Fibroblast of gingiva (primary cell): Measurements from ENCODE around the gene GTPBP4.
"Not testable (repeated sequence)": the region's sequence is repeated elsewhere in the genome, so short reads cannot be mapped to it uniquely, and the experiment has no call there.

Experiments used
- DNase-seq: peaks from one replicate; pipeline ENCODE4 v3.0.0-alpha.2; 2011; ENCODE audit warnings: low read depth

GTPBP4 gene

GRCh38 chr10:988667-989545 is 672 bp downstream of the GTPBP4 start:
- DNase-seq, result peak; percentile 26

GRCh38 chr10:990808-991207 is 2.6 kb downstream of the GTPBP4 start:
- no peak for DNase-seq

GRCh38 chr10:992467-992866 is 4.2 kb downstream of the GTPBP4 start:
- DNase-seq, result no peak

GRCh38 chr10:992871-993270 is 4.6 kb downstream of the GTPBP4 start:
- DNase-seq, result peak; percentile 43

- no peak for DNase-seq
Observed at GRCh38 chr10:994836-995558, 6.8 kb downstream of the GTPBP4 start.

GRCh38 chr10:995559-995926 is 7.3 kb downstream of the GTPBP4 start:
- DNase-seq, result no peak

- DNase-seq, result no peak
Observed at GRCh38 chr10:996031-996430, 7.8 kb downstream of the GTPBP4 start.

GRCh38 chr10:997266-998022 is 9.2 kb downstream of the GTPBP4 start:
- DNase-seq, result no peak

- DNase-seq, result no peak
Observed at GRCh38 chr10:1002425-1003006, 14.3 kb downstream of the GTPBP4 start.

GRCh38 chr10:1003884-1004670 is 15.8 kb downstream of the GTPBP4 start:
- DNase-seq, result no peak

- DNase-seq, result no peak
Observed at GRCh38 chr10:1006573-1006972, 18.3 kb downstream of the GTPBP4 start.

GRCh38 chr10:1007583-1007982 is 19.3 kb downstream of the GTPBP4 start:
- DNase-seq, result no peak

GRCh38 chr10:1009071-1009494 is 20.8 kb downstream of the GTPBP4 start:
- DNase-seq, result no peak

- not testable (repeated sequence) for DNase-seq
Observed at GRCh38 chr10:1009947-1010346, 21.7 kb downstream of the GTPBP4 start.

GRCh38 chr10:1010703-1011102 is 22.5 kb downstream of the GTPBP4 start:
- no peak for DNase-seq

- DNase-seq, result no peak
Observed at GRCh38 chr10:1011696-1012095, 23.5 kb downstream of the GTPBP4 start.

GRCh38 chr10:1015688-1016087 is 27.5 kb downstream of the GTPBP4 start:
- no peak for DNase-seq

- DNase-seq, result no peak
Observed at GRCh38 chr10:1019362-1019761, 31.1 kb downstream of the GTPBP4 start.

- no peak for DNase-seq
Observed at GRCh38 chr10:1020460-1020859, 32.2 kb downstream of the GTPBP4 start.

GRCh38 chr10:1020958-1021357 is 32.7 kb downstream of the GTPBP4 start:
- no peak for DNase-seq

GRCh38 chr10:1022413-1022812 is 34.2 kb downstream of the GTPBP4 start:
- DNase-seq, result no peak
